Measurements from ENCODE around the gene PRIM2. TPM values are rescaled to one million over a fixed set of nuclear protein-coding genes. Genes with fewer than 3 reads are reported as not detected.
A peak's percentile ranks its signal among the peaks of the same experiment; 100 is the strongest.
"Not testable (repeated sequence)": the region's sequence is repeated elsewhere in the genome, so short reads cannot be mapped to it uniquely, and the experiment has no call there.

Gene PRIM2
- total and polyA plus RNA-seq, 2 experiments from 2014 or later = 27.9 to 61.3 TPM

DNA sequence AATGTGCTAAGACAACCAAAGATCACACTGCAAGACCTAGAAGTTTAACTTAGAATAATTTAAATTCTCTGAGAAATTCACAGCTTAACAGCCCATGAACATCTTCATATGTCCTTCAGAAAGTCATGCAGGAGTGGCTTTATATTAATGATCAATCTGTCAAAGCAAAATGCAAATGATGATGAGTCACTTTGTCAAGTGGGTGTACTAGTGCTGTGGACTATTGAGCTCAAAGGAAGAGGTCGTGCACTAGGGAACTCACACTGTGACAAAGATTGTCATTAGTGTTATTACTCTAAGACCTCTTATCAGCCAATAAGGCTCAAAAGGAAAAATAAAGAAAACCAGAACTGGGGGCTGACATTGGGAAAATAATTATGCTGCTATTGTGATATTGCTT, 343.5 kb downstream of the PRIM2 start:
- H3F3A ChIP-seq (ENCODE audit: insufficient read depth); in situ Hi-C loops (cut with MboI); H3K9me3 ChIP-seq (ENCODE audit: low read depth); H3K4me2 ChIP-seq (ENCODE audit: unreplicated experiment); H3K9ac ChIP-seq; H3K9me2 ChIP-seq (ENCODE audit: insufficient read depth); H3K4me3 ChIP-seq; DNase-seq; H3K79me2 ChIP-seq (ENCODE audit: insufficient read depth); H3K36me3 ChIP-seq (ENCODE audit: low read depth); H3K27ac ChIP-seq; H3K27me3 ChIP-seq (replicated peaks; ENCODE audit: insufficient read depth); H2AFZ ChIP-seq; H3K4me1 ChIP-seq (ENCODE audit: insufficient read depth); H4K20me1 ChIP-seq (ENCODE audit: insufficient read depth): not testable (repeated sequence)
- 92 to 100% methylated on average over 1 of the region's 1 CpG for WGBS, 2 experiments (ENCODE audit: low coverage in 1 of 2, low lambda C conversion rate in 2 of 2, missing lambda C conversion rate in 2 of 2)

DNA sequence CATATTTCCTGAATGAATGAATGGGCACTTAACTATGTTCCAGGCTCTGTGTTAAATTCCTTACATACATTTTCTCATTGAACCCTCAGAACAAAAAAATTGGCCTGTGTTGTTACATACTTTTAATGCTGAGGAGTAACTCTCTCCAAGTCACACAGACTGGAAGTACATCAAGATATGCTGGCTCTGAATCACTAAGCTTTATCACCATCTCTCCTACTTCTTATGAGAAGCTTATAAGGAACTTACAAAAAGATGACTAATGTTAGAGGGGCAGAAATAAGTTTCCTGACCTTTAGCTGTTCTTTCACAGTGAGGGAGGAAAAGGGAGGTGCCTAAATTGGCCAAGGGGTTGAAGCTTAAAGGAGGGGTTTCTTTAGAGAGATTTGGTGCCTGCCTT, 350.7 kb downstream of the PRIM2 start:
- Histone ChIP-seq H3K27ac (peak overlapping the region; percentile 58), H3F3A (ENCODE audit: insufficient read depth) (peaks cover 40% of the 10 kb centered on the region), H3K4me2 (ENCODE audit: unreplicated experiment) (peak overlapping the region; percentile 35), H3K4me1 (ENCODE audit: insufficient read depth) (peaks cover 39% of the 10 kb centered on the region)
- H3K27me3 ChIP-seq (replicated peaks; ENCODE audit: insufficient read depth); H3K9me3 ChIP-seq (ENCODE audit: low read depth); H4K20me1 ChIP-seq (ENCODE audit: insufficient read depth); H3K9me2 ChIP-seq (ENCODE audit: insufficient read depth); H3K4me3 ChIP-seq; H3K79me2 ChIP-seq (ENCODE audit: insufficient read depth); H3K9ac ChIP-seq; H3K36me3 ChIP-seq (ENCODE audit: low read depth); DNase-seq; H2AFZ ChIP-seq; in situ Hi-C loops (cut with MboI): not testable (repeated sequence)

DNA sequence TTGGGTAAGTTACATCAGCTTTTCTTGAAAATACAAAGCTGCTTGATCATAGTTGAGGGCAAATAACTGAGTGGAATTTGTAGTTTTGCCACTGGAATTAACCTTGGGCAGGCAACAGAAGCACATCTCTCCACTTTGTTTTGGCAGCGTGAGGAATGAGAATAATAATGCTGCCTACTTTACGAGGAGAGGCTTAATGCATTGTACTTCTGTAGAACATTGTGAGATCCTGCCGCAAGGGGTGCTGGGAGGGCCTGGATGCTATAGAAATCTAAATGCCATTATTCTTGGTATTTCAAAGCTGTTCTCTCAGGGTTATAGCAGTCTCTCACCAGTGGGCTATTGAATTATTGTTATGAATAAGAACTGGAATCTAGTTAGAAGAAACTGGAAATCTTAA, 353.8 kb downstream of the PRIM2 start:
- DNase-seq; H3K27me3 ChIP-seq (replicated peaks; ENCODE audit: insufficient read depth); in situ Hi-C loops (cut with MboI); H3K79me2 ChIP-seq (ENCODE audit: insufficient read depth); H3K9me2 ChIP-seq (ENCODE audit: insufficient read depth); H4K20me1 ChIP-seq (ENCODE audit: insufficient read depth); H3K36me3 ChIP-seq (ENCODE audit: low read depth); H3K9me3 ChIP-seq (ENCODE audit: low read depth); H3K4me3 ChIP-seq: not testable (repeated sequence)
- Histone ChIP-seq H3K4me2 (ENCODE audit: unreplicated experiment) (peak overlapping the region; percentile 32), H2AFZ (peak overlapping the region; percentile 32), H3K9ac (0 out of 2 replicates have a peak overlapping the region, but pooled peaks have one; percentile 19), H3F3A (ENCODE audit: insufficient read depth) (peaks cover 35% of the 10 kb centered on the region), H3K4me1 (ENCODE audit: insufficient read depth) (peaks cover 39% of the 10 kb centered on the region), H3K27ac (peak overlapping the region; percentile 66)
- 74 to 77% methylated on average over 3 of the region's 3 CpGs for WGBS, 2 experiments (ENCODE audit: low coverage in 1 of 2, low lambda C conversion rate in 2 of 2, missing lambda C conversion rate in 2 of 2)

DNA sequence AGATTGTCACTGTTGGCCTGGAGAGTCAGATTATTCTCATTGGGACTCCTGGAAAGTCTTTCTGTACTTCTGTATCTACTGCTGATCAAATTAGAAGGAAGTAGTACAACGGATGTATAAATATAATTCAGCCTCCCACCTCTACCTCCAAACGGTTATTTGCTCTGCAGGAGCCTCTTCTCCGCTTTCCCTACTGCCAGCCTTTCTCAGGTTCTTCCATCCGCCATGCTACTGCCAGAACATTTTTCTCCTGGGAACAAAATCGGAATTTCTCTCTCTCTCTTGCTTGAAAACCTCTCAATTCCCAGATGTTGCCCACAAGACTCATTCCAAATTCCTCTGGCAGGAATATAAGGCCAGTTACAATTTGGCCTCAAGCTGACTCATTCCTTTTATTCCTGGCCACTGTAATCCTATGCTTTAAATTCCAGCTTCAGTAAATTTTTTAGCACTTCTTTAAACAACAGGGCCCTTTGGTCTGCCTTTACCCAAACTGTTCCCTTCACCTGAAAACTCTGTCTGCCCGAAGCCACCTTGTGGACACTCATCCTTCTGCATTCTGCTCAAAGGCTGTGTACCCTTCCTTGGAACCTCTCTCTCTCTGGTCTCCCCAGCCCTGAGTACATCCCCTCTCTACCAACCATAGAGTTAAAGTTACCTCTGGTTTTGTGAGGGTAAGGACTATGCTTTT, 354.7 kb downstream of the PRIM2 start:
- H3K4me3 ChIP-seq; H3K9me2 ChIP-seq (ENCODE audit: insufficient read depth); H3K36me3 ChIP-seq (ENCODE audit: low read depth); H3K9me3 ChIP-seq (ENCODE audit: low read depth); H3K27me3 ChIP-seq (replicated peaks; ENCODE audit: insufficient read depth); in situ Hi-C loops (cut with MboI); H4K20me1 ChIP-seq (ENCODE audit: insufficient read depth); H3K79me2 ChIP-seq (ENCODE audit: insufficient read depth): not testable (repeated sequence)
- H3K4me1 ChIP-seq (ENCODE audit: insufficient read depth) = peaks cover 38% of the 10 kb centered on the region
- DNase-seq = peak; percentile 27
- H3K9ac ChIP-seq = 0 out of 2 replicates have a peak overlapping the region, but pooled peaks have one; percentile 19
- peak overlapping the region; percentile 32 for H2AFZ ChIP-seq
- peaks cover 34% of the 10 kb centered on the region for H3F3A ChIP-seq (ENCODE audit: insufficient read depth)
- H3K27ac ChIP-seq = peak overlapping the region; percentile 66
- peak overlapping the region; percentile 32 for H3K4me2 ChIP-seq (ENCODE audit: unreplicated experiment)
- WGBS, 2 experiments (ENCODE audit: low coverage in 1 of 2, low lambda C conversion rate in 2 of 2, missing lambda C conversion rate in 2 of 2) = 53 to 54% methylated on average over 6 of the region's 6 CpGs

DNA sequence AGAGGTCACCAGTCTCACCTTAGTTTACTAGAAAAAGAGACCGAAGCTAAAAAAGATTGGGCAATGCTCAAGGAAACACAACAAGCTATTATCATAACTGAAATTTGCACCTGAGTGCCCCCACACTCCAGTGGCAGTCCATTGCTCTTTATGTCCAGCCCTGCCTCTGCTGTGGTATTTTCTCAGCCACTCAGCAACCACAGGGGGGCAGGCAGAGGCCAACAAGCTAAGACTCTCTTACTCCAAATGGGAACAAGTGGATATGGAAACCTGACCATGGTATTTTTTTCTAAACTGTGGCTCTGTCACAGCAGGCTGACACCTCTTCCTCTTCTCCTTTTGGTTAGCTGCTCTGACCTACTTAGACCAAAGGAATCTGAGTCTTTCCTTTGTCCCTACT, 355.9 kb downstream of the PRIM2 start:
- DNase-seq = peak; percentile 41
- WGBS, 2 experiments (ENCODE audit: low coverage in 1 of 2, low lambda C conversion rate in 2 of 2, missing lambda C conversion rate in 2 of 2) = 94 to 100% methylated on average over 1 of the region's 1 CpG

DNA sequence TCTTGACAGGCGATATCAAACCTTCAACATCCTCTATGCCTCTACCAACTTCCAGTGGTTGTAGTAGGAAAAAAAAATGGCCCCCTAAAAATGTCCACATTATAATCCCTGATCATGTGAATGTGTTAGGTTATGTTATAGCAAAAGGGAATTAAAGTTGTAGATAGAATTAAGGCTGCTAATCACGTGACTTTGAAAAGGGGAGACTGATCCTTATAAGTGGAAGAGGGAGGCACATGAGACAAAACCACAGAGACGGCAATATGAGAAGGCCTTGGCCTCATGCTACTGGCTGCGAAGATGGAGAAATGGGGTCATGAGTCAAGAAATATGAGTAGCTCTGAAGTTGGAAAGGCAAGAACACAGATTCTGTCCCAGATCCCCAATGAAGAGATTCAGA, 358.0 kb downstream of the PRIM2 start:
- H3K9ac ChIP-seq; H3K4me3 ChIP-seq; H4K20me1 ChIP-seq (ENCODE audit: insufficient read depth); H3K9me2 ChIP-seq (ENCODE audit: insufficient read depth); H3K9me3 ChIP-seq (ENCODE audit: low read depth); H3K79me2 ChIP-seq (ENCODE audit: insufficient read depth); H3K27me3 ChIP-seq (replicated peaks; ENCODE audit: insufficient read depth); H3K36me3 ChIP-seq (ENCODE audit: low read depth); H2AFZ ChIP-seq; in situ Hi-C loops (cut with MboI); H3K4me2 ChIP-seq (ENCODE audit: unreplicated experiment); H3K27ac ChIP-seq; DNase-seq: not testable (repeated sequence)
- 68 to 79% methylated on average over 4 of the region's 4 CpGs for WGBS, 2 experiments (ENCODE audit: low coverage in 1 of 2, low lambda C conversion rate in 2 of 2, missing lambda C conversion rate in 2 of 2)
- Histone ChIP-seq H3F3A (ENCODE audit: insufficient read depth) (peaks cover 22% of the 10 kb centered on the region), H3K4me1 (ENCODE audit: insufficient read depth) (peaks cover 21% of the 10 kb centered on the region)

More for the DNA sequence above, 355.9 kb downstream of the PRIM2 start:
- H3K27me3 ChIP-seq (replicated peaks; ENCODE audit: insufficient read depth); H3K4me3 ChIP-seq; H3K79me2 ChIP-seq (ENCODE audit: insufficient read depth); H3K9ac ChIP-seq; H3K9me3 ChIP-seq (ENCODE audit: low read depth); H2AFZ ChIP-seq; H3K9me2 ChIP-seq (ENCODE audit: insufficient read depth); H3K4me2 ChIP-seq (ENCODE audit: unreplicated experiment); H3K27ac ChIP-seq; H4K20me1 ChIP-seq (ENCODE audit: insufficient read depth); in situ Hi-C loops (cut with MboI); H3K36me3 ChIP-seq (ENCODE audit: low read depth): not testable (repeated sequence)
- Histone ChIP-seq H3F3A (ENCODE audit: insufficient read depth) (peaks cover 27% of the 10 kb centered on the region), H3K4me1 (ENCODE audit: insufficient read depth) (peaks cover 28% of the 10 kb centered on the region)

DNA sequence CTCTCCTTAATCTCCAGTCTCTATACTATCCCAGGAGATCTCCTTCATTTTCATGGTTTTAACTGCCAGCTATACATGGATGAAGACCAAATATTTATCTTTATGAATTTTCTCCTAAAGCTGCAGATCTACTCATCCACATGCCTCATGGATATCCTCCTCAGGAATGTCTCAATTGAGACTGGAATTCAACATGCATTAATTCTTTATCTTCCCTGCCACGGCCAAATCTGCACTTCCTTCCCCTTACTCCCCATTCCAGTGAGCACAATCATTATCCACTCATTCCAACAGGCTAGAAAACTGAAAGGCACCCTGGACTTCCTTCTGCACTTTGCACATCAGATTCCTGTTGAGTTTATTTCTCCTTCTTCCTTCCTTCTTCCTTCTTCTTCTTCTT, 379.0 kb downstream of the PRIM2 start:
- H3K4me3 ChIP-seq; H3K27me3 ChIP-seq (replicated peaks; ENCODE audit: insufficient read depth); H2AFZ ChIP-seq; H3K4me2 ChIP-seq (ENCODE audit: unreplicated experiment); H4K20me1 ChIP-seq (ENCODE audit: insufficient read depth); H3K79me2 ChIP-seq (ENCODE audit: insufficient read depth); H3K27ac ChIP-seq; in situ Hi-C loops (cut with MboI); DNase-seq; H3K9me3 ChIP-seq (ENCODE audit: low read depth); H3K9me2 ChIP-seq (ENCODE audit: insufficient read depth); H3K4me1 ChIP-seq (ENCODE audit: insufficient read depth); H3K9ac ChIP-seq; H3K36me3 ChIP-seq (ENCODE audit: low read depth); H3F3A ChIP-seq (ENCODE audit: insufficient read depth): not testable (repeated sequence)
- 8 to 25% methylated on average over 1 of the region's 1 CpG for WGBS, 2 experiments (ENCODE audit: low coverage in 1 of 2, low lambda C conversion rate in 2 of 2, missing lambda C conversion rate in 2 of 2)

Data from GM23248 (cell line).